PFSK-1 (cell line): ENCODE results near the gene VRK3.

Source experiments
- POLR2AphosphoS5 ChIP-seq: IDR thresholded peaks from 2 replicates; pipeline ENCODE4 v1.6.1; 2012; ENCODE audit warnings: low read depth, mild to moderate bottlenecking, control low read depth, low read length, moderate library complexity
- SIN3A ChIP-seq: IDR thresholded peaks from 2 replicates; pipeline ENCODE4 v1.6.1; 2012; ENCODE audit warnings: mild to moderate bottlenecking, low read length, moderate library complexity, borderline replicate concordance; ENCODE audit not compliant: insufficient read depth
- TAF1 ChIP-seq: IDR thresholded peaks from 2 replicates; pipeline ENCODE4 v1.6.1; 2012; ENCODE audit warnings: low read length, control low read depth, borderline replicate concordance; ENCODE audit not compliant: insufficient read depth
- TF ChIP-seq, protein P1 (sequence below), 2 experiments: IDR thresholded peaks; 2 replicates each; pipeline versions ENCODE4 v1.6.1 to v1.8.0; 2011 to 2012; ENCODE audit warnings: low read depth in 2 of 2, low read length in 2 of 2, control low read depth in 1 of 2, inconsistent platforms in 1 of 2, mild to moderate bottlenecking in 1 of 2, moderate library complexity in 1 of 2; ENCODE audit not compliant: insufficient read depth in 1 of 2

DNA sequence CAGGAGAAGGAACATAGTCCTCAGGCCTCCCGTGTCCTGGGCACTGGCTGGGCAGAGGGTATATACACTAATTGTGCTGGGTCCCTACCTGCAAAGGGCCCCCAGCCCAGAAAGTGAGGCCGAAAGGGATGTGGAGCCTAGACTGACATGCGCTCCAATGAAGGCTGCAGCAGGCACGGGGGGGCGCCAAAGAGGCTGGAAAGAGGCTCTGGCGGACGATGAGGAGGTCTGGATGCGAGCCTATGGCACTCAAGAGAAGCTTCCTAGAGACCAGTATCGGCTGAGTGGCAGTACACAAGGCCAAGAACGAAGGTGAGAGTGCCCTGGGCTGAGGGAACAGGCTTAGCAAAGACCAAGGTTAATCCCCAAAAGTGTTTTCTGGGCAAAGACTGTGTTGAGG lies 16.6 kb downstream of the VRK3 start:
- TF ChIP-seq TAF1: no peak
- TF ChIP-seq, protein P1, sequence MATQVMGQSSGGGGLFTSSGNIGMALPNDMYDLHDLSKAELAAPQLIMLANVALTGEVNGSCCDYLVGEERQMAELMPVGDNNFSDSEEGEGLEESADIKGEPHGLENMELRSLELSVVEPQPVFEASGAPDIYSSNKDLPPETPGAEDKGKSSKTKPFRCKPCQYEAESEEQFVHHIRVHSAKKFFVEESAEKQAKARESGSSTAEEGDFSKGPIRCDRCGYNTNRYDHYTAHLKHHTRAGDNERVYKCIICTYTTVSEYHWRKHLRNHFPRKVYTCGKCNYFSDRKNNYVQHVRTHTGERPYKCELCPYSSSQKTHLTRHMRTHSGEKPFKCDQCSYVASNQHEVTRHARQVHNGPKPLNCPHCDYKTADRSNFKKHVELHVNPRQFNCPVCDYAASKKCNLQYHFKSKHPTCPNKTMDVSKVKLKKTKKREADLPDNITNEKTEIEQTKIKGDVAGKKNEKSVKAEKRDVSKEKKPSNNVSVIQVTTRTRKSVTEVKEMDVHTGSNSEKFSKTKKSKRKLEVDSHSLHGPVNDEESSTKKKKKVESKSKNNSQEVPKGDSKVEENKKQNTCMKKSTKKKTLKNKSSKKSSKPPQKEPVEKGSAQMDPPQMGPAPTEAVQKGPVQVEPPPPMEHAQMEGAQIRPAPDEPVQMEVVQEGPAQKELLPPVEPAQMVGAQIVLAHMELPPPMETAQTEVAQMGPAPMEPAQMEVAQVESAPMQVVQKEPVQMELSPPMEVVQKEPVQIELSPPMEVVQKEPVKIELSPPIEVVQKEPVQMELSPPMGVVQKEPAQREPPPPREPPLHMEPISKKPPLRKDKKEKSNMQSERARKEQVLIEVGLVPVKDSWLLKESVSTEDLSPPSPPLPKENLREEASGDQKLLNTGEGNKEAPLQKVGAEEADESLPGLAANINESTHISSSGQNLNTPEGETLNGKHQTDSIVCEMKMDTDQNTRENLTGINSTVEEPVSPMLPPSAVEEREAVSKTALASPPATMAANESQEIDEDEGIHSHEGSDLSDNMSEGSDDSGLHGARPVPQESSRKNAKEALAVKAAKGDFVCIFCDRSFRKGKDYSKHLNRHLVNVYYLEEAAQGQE (IDR thresholded peaks at IDR 0.05; ENCODE audit: insufficient read depth in 1 of 2, low read depth in 2 of 2, low read length in 2 of 2): no peak
- no peak for TF ChIP-seq SIN3A
- no peak for TF ChIP-seq POLR2AphosphoS5
